ENCODE data around the gene MTG1. TPM values are rescaled to one million over a fixed set of nuclear protein-coding genes. Genes with fewer than 3 reads are reported as not detected.

The MTG1 gene
- total and polyA plus RNA-seq, 2 experiments from 2014 or later, result 45.7 to 68.6 TPM

GRCh38 chr10:133377818-133378250 is 16.1 kb upstream of the MTG1 start:
- peaks cover 5% of the 10 kb centered on the region; the same call in 1 of the 2 replicates for H3K4me1 ChIP-seq (ENCODE audit: insufficient read depth)
- DNase-seq (ENCODE audit: low spot score) (no peak), ATAC-seq (peak; percentile 9)
- H3K4me2 ChIP-seq, result peak overlapping the region; percentile 96
- no peaks in the 10 kb centered on the region for H3K79me2 ChIP-seq (replicated peaks; ENCODE audit: insufficient read depth)
- TF ChIP-seq, protein P1, sequence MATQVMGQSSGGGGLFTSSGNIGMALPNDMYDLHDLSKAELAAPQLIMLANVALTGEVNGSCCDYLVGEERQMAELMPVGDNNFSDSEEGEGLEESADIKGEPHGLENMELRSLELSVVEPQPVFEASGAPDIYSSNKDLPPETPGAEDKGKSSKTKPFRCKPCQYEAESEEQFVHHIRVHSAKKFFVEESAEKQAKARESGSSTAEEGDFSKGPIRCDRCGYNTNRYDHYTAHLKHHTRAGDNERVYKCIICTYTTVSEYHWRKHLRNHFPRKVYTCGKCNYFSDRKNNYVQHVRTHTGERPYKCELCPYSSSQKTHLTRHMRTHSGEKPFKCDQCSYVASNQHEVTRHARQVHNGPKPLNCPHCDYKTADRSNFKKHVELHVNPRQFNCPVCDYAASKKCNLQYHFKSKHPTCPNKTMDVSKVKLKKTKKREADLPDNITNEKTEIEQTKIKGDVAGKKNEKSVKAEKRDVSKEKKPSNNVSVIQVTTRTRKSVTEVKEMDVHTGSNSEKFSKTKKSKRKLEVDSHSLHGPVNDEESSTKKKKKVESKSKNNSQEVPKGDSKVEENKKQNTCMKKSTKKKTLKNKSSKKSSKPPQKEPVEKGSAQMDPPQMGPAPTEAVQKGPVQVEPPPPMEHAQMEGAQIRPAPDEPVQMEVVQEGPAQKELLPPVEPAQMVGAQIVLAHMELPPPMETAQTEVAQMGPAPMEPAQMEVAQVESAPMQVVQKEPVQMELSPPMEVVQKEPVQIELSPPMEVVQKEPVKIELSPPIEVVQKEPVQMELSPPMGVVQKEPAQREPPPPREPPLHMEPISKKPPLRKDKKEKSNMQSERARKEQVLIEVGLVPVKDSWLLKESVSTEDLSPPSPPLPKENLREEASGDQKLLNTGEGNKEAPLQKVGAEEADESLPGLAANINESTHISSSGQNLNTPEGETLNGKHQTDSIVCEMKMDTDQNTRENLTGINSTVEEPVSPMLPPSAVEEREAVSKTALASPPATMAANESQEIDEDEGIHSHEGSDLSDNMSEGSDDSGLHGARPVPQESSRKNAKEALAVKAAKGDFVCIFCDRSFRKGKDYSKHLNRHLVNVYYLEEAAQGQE (IDR thresholded peaks at IDR 0.05; ENCODE audit: unreplicated experiment), result no peak
- TF ChIP-seq ZNF114 (CRISPR knock-in tag; IDR thresholded peaks at IDR 0.05) (no peak), POLR2AphosphoS5 (IDR thresholded peaks at IDR 0.05; ENCODE audit: low read depth) (no peak)
- TF ChIP-seq, protein P2, sequence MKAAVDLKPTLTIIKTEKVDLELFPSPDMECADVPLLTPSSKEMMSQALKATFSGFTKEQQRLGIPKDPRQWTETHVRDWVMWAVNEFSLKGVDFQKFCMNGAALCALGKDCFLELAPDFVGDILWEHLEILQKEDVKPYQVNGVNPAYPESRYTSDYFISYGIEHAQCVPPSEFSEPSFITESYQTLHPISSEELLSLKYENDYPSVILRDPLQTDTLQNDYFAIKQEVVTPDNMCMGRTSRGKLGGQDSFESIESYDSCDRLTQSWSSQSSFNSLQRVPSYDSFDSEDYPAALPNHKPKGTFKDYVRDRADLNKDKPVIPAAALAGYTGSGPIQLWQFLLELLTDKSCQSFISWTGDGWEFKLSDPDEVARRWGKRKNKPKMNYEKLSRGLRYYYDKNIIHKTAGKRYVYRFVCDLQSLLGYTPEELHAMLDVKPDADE (IDR thresholded peaks at IDR 0.05), result no peak
- TF ChIP-seq, protein P3, sequence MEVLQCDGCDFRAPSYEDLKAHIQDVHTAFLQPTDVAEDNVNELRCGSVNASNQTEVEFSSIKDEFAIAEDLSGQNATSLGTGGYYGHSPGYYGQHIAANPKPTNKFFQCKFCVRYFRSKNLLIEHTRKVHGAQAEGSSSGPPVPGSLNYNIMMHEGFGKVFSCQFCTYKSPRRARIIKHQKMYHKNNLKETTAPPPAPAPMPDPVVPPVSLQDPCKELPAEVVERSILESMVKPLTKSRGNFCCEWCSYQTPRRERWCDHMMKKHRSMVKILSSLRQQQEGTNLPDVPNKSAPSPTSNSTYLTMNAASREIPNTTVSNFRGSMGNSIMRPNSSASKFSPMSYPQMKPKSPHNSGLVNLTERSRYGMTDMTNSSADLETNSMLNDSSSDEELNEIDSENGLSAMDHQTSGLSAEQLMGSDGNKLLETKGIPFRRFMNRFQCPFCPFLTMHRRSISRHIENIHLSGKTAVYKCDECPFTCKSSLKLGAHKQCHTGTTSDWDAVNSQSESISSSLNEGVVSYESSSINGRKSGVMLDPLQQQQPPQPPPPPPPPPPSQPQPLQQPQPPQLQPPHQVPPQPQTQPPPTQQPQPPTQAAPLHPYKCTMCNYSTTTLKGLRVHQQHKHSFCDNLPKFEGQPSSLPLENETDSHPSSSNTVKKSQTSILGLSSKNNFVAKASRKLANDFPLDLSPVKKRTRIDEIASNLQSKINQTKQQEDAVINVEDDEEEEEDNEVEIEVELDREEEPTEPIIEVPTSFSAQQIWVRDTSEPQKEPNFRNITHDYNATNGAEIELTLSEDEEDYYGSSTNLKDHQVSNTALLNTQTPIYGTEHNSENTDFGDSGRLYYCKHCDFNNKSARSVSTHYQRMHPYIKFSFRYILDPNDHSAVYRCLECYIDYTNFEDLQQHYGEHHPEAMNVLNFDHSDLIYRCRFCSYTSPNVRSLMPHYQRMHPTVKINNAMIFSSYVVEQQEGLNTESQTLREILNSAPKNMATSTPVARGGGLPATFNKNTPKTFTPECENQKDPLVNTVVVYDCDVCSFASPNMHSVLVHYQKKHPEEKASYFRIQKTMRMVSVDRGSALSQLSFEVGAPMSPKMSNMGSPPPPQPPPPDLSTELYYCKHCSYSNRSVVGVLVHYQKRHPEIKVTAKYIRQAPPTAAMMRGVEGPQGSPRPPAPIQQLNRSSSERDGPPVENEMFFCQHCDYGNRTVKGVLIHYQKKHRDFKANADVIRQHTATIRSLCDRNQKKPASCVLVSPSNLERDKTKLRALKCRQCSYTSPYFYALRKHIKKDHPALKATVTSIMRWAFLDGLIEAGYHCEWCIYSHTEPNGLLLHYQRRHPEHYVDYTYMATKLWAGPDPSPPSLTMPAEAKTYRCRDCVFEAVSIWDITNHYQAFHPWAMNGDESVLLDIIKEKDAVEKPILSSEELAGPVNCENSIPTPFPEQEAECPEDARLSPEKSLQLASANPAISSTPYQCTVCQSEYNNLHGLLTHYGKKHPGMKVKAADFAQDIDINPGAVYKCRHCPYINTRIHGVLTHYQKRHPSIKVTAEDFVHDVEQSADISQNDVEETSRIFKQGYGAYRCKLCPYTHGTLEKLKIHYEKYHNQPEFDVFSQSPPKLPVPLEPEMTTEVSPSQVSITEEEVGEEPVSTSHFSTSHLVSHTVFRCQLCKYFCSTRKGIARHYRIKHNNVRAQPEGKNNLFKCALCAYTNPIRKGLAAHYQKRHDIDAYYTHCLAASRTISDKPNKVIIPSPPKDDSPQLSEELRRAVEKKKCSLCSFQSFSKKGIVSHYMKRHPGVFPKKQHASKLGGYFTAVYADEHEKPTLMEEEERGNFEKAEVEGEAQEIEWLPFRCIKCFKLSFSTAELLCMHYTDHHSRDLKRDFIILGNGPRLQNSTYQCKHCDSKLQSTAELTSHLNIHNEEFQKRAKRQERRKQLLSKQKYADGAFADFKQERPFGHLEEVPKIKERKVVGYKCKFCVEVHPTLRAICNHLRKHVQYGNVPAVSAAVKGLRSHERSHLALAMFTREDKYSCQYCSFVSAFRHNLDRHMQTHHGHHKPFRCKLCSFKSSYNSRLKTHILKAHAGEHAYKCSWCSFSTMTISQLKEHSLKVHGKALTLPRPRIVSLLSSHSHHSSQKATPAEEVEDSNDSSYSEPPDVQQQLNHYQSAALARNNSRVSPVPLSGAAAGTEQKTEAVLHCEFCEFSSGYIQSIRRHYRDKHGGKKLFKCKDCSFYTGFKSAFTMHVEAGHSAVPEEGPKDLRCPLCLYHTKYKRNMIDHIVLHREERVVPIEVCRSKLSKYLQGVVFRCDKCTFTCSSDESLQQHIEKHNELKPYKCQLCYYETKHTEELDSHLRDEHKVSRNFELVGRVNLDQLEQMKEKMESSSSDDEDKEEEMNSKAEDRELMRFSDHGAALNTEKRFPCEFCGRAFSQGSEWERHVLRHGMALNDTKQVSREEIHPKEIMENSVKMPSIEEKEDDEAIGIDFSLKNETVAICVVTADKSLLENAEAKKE (CRISPR knock-in tag; IDR thresholded peaks at IDR 0.05), result no peak
- no peaks in the 10 kb centered on the region; the same call in 2 of the 3 replicates for H3K9me3 Mint-ChIP-seq
- peak overlapping the region; percentile 93 for H2AFZ ChIP-seq
- H3K4me3 ChIP-seq, result peak overlapping the region; percentile 74
- H3K9me2 ChIP-seq (ENCODE audit: insufficient read depth), result no peaks in the 10 kb centered on the region
- peak overlapping the region; percentile 77 for H3K4me3 Mint-ChIP-seq
- no peaks in the 10 kb centered on the region; the same call in 1 of the 2 replicates for H4K20me1 ChIP-seq (replicated peaks; ENCODE audit: insufficient read depth)
- 0 out of 2 replicates have a peak, but pooled peaks cover 3% of the 10 kb centered on the region for H3F3A ChIP-seq (replicated peaks; ENCODE audit: low read depth)
- no peaks in the 10 kb centered on the region for H3K36me3 Mint-ChIP-seq (ENCODE audit: low read depth)
- no peaks in the 10 kb centered on the region for H3K36me3 ChIP-seq (ENCODE audit: insufficient read depth)
- no peak overlapping the region for H3K27ac Mint-ChIP-seq
- no peak overlapping the region for H3K27ac ChIP-seq (ENCODE audit: low read depth)
- peaks cover 2% of the 10 kb centered on the region; the same call in 2 of the 3 replicates for H3K4me1 Mint-ChIP-seq
- H3K27me3 ChIP-seq (ENCODE audit: insufficient read depth), result peaks cover 60% of the 10 kb centered on the region
- H3K27me3 Mint-ChIP-seq (ENCODE audit: insufficient read depth, low read depth, poor library complexity), result peaks cover 41% of the 10 kb centered on the region
